IMR-90 (cell line): ENCODE data around the gene RPTOR. TPM values are rescaled to one million over a fixed set of nuclear protein-coding genes. Genes with fewer than 3 reads are reported as not detected.

ENCODE experiments used
- ATAC-seq: fragments of 200-7000 bp; cut with Tn5 transposase; 2 replicates; pipeline ENCODE4 v1.9.1; 2020; ENCODE audit warnings: low read depth, mild to moderate bottlenecking, moderate library complexity
- BruUV-seq: library from RNA; stranded (reverse); fragments of 400-500 nt; replicated peaks from 2 replicates; lab custom pipeline; 2021; lab: Mats Ljungman, UMichigan
- CTCF ChIA-PET: fragments of 300-600 bp; formaldehyde crosslinking; extraction: SDS; loops from one replicate; lab custom pipeline; 2021; ENCODE audit warnings: antibody characterized with exemption; lab: Yijun Ruan, JAX
- POLR2A ChIA-PET: fragments of 300-600 bp; sonication (Branson Sonifier 250); formaldehyde crosslinking; loops from one replicate; lab custom pipeline; 2022; ENCODE audit warnings: antibody characterized with exemption; ENCODE audit not compliant: unreplicated experiment; lab: Charles Lee
- DNase-seq: peaks from one replicate; pipeline ENCODE4 v3.0.0; 2013
- H2AFZ ChIP-seq: replicated peaks from 2 replicates; pipeline ENCODE3; 2013; ENCODE audit warnings: low read length, mild to moderate bottlenecking; ENCODE audit not compliant: poor library complexity
- H2AK5ac ChIP-seq: 2 replicates; pipeline ENCODE4 v1.6.1; 2013; ENCODE audit warnings: low read depth, low read length, inconsistent platforms
- H2AK9ac ChIP-seq: replicated peaks from 2 replicates; pipeline ENCODE3; 2013; ENCODE audit warnings: mild to moderate bottlenecking, low read depth, low read length, moderate library complexity; ENCODE audit not compliant: poor library complexity
- H2BK120ac ChIP-seq: 2 replicates; pipeline ENCODE4 v1.6.1; 2013; ENCODE audit warnings: low read depth, low read length, inconsistent platforms
- H2BK15ac ChIP-seq: 3 replicates; pipeline ENCODE4 v1.6.1; 2013; ENCODE audit warnings: low read depth, low read length, inconsistent platforms
- H2BK20ac ChIP-seq: 2 replicates; pipeline ENCODE4 v1.6.1; 2013; ENCODE audit warnings: low read depth, mild to moderate bottlenecking, inconsistent platforms, low read length, moderate library complexity
- H2BK5ac ChIP-seq: 2 replicates; pipeline ENCODE4 v1.6.1; 2013; ENCODE audit warnings: mild to moderate bottlenecking, low read depth, low read length, inconsistent platforms; ENCODE audit not compliant: poor library complexity, severe bottlenecking
- H3K14ac ChIP-seq: replicated peaks from 2 replicates; pipeline ENCODE4 v1.6.1; 2013; ENCODE audit warnings: low read depth, low read length, inconsistent platforms
- H3K18ac ChIP-seq: 2 replicates; pipeline ENCODE4 v1.6.1; 2013; ENCODE audit warnings: low read depth, low read length, control low read depth
- H3K23ac ChIP-seq: 2 replicates; pipeline ENCODE4 v1.6.1; 2013; ENCODE audit warnings: low read depth, low read length, inconsistent platforms
- H3K27ac ChIP-seq: 2 replicates; pipeline ENCODE4 v1.5.1; 2013; ENCODE audit warnings: mild to moderate bottlenecking, control low read depth, low read length; ENCODE audit not compliant: insufficient read depth
- H3K27me3 ChIP-seq: 2 replicates; pipeline ENCODE4 v1.6.1; 2013; ENCODE audit warnings: low read length; ENCODE audit not compliant: control insufficient read depth, insufficient read depth
- H3K36me3 ChIP-seq: 2 replicates; pipeline ENCODE4 v1.6.1; 2013; ENCODE audit warnings: low read length, mixed read lengths; ENCODE audit not compliant: control insufficient read depth, insufficient read depth
- H3K4ac ChIP-seq: 2 replicates; pipeline ENCODE4 v1.6.1; 2013; ENCODE audit warnings: low read depth, low read length, inconsistent platforms
- H3K4me1 ChIP-seq: 2 replicates; pipeline ENCODE4 v1.6.1; 2013; ENCODE audit warnings: low read length, mixed read lengths; ENCODE audit not compliant: control insufficient read depth, insufficient read depth
- H3K4me2 ChIP-seq: 2 replicates; pipeline ENCODE4 v1.6.1; 2013; ENCODE audit warnings: low read depth, mild to moderate bottlenecking, control low read depth, low read length, moderate library complexity
- H3K4me3 ChIP-seq: 2 replicates; pipeline ENCODE4 v1.5.1; 2013; ENCODE audit warnings: low read depth, mild to moderate bottlenecking, control low read depth, low read length, moderate library complexity; ENCODE audit not compliant: insufficient read depth
- H3K56ac ChIP-seq: 2 replicates; pipeline ENCODE4 v1.6.1; 2013; ENCODE audit warnings: low read length, inconsistent platforms; ENCODE audit not compliant: insufficient read depth; ENCODE audit errors: extremely low read depth
- H3K79me1 ChIP-seq, 2 experiments: 2 replicates each; pipeline ENCODE4 v1.6.1; 2013; ENCODE audit warnings: low read length in 2 of 2, inconsistent platforms in 1 of 2, low read depth in 1 of 2
- H3K9ac ChIP-seq: 2 replicates; pipeline ENCODE4 v1.6.1; 2013; ENCODE audit warnings: low read depth, low read length, control low read depth
- H3K9me1 ChIP-seq: 2 replicates; pipeline ENCODE4 v1.6.1; 2013; ENCODE audit warnings: low read length, inconsistent platforms; ENCODE audit not compliant: insufficient read depth
- H3K9me3 ChIP-seq: 2 replicates; pipeline ENCODE4 v1.6.1; 2013; ENCODE audit warnings: low read length; ENCODE audit not compliant: control insufficient read depth, insufficient read depth
- H4K20me1 ChIP-seq: 2 replicates; pipeline ENCODE4 v1.6.1; 2013; ENCODE audit warnings: low read length, inconsistent platforms; ENCODE audit not compliant: insufficient read depth
- H4K5ac ChIP-seq: 2 replicates; pipeline ENCODE4 v1.6.1; 2013; ENCODE audit warnings: mild to moderate bottlenecking, low read depth, low read length, control low read depth
- H4K8ac ChIP-seq, 2 experiments: 2 replicates each; pipeline ENCODE4 v1.6.1; 2013; ENCODE audit warnings: low read depth in 2 of 2, low read length in 2 of 2, control low read depth in 1 of 2, inconsistent platforms in 1 of 2
- H4K91ac ChIP-seq: 2 replicates; pipeline ENCODE4 v1.6.1; 2013; ENCODE audit warnings: low read depth, low read length, inconsistent platforms; ENCODE audit not compliant: insufficient read depth
- FOS ChIP-seq: fragments of 150-350 bp; IDR thresholded peaks from 2 replicates; pipeline ENCODE4 v1.6.1; 2016; ENCODE audit warnings: low read depth, low read length
- MXI1 ChIP-seq: IDR thresholded peaks from 2 replicates; pipeline ENCODE4 v1.6.1; 2012; ENCODE audit warnings: low read depth, mild to moderate bottlenecking, low read length, moderate library complexity, borderline replicate concordance
- RAD21 ChIP-seq: IDR thresholded peaks from 2 replicates; pipeline ENCODE4 v1.6.1; 2012; ENCODE audit warnings: low read length, improper control_type of control experiment
- RFX5 ChIP-seq: IDR thresholded peaks from 2 replicates; pipeline ENCODE4 v1.8.0; 2012; ENCODE audit warnings: low read depth, mild to moderate bottlenecking, low read length, moderate library complexity
- SMC3 ChIP-seq: fragments of 150-350 bp; IDR thresholded peaks from 2 replicates; pipeline ENCODE4 v1.6.1; 2016; ENCODE audit warnings: low read depth, mild to moderate bottlenecking, antibody characterized with exemption, low read length, moderate library complexity
- WGBS, 2 experiments: methylation state at CpG; one replicate each; pipeline versions ENCODE4 v1.1.5 to v1.1.7; 2013; ENCODE audit warnings: missing lambda C conversion rate in 2 of 2; ENCODE audit not compliant: insufficient read length in 1 of 2; ENCODE audit errors: extremely low coverage in 2 of 2; 5-methylcytosine and 5-hydroxymethylcytosine counted together
- dilution Hi-C: fragments of 300-500 bp; cut with HindIII; formaldehyde crosslinking; loops from one replicate; pipeline ENCODE4 v1.14.3; 2018; ENCODE audit warnings: low sequenced_read_pairs; ENCODE audit not compliant: unreplicated experiment
- in situ Hi-C: fragments of 300-500 bp; cut with MboI; formaldehyde crosslinking; loops from 3 replicates; pipeline ENCODE4 v1.14.3; 2019; ENCODE audit warnings: low sequenced_read_pairs, inconsistent platforms, mixed read lengths
- intact Hi-C: fragments of 100-400 bp; cut with micrococcal nuclease; formaldehyde crosslinking; loops from 2 replicates; pipeline ENCODE4 v1.10.0; 2022
- polyA plus RNA-seq, 3 experiments: library from polyadenylated mRNA; depleted of rRNA; stranded (reverse); fragments of >200 nt; gene quantifications; 2 replicates each; pipeline ENCODE4 v1.2.3, GENCODE V29; 2012; ENCODE audit warnings: low replicate concordance in 1 of 3
- total RNA-seq: library from RNA; depleted of rRNA; stranded (reverse); fragments of >200 nt; gene quantifications from 2 replicates; pipeline ENCODE4 v1.2.3, GENCODE V29; 2012
- TF ChIP-seq, protein P1 (sequence below): conservative IDR thresholded peaks from 2 replicates; pipeline ENCODE4 v1.5.1; 2012; ENCODE audit warnings: mild to moderate bottlenecking, low read depth, low read length, improper control_type of control experiment

Gene RPTOR
- total and polyA plus RNA-seq, 2 of the 4 experiments (the other 2 are of a cell fraction): 10.8 to 14.7 TPM

DNA sequence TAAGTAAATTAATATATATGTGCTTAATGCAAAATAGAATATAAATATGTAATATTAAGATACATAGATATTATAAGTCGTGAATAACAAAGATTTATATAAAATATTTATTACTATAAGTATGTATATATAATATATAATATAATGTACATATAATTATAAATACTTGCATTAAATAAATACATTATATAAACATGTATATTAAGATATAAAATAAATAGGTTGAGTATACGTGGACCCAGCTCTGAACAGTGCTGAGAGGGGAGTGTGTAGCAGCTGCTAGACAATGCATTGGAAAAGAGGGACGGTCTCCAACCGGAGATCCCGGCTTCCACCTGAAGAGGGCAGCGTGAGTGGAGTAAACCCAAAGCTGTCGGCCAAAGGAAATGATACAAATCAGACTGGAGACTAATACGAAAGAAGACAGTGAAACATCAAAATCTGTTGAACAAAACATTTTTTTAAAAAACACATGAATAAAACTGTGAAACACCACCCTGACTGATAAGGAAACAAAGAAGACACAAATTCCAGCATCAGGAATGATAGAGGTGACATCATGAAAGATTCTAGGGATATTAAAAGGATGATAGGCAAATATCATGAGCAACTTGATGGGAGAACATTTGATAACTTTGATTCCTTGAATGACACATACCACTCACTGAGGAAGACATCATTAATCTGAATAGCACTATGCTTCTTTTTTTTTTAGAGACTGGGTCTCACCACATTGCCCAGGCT, 321.6 kb downstream of the RPTOR start:
- ChIA-PET POLR2A (no interaction called here), CTCF (interaction anchor here (1.0 to 1.4 kb wide), 2 partner anchors 10 to 218 kb away, joined by 3 to 7 read pairs; no protein-coding TSS in a partner anchor)
- Histone ChIP-seq H2AK9ac (no peak overlapping the region), H3K9me1 (peaks cover 13% of the 10 kb centered on the region; the same call in 1 of the 2 replicates), H3K4me2 (no peak overlapping the region), H3K18ac (no peak overlapping the region), H3K4ac (peak overlapping the region; percentile 12; the same call in 1 of the 2 replicates), H2BK20ac (no peak overlapping the region), H2AK5ac (peak overlapping the region; percentile 66), H3K36me3 (peaks cover 5% of the 10 kb centered on the region; the same call in 1 of the 2 replicates), H2AFZ (no peak overlapping the region), H4K91ac (no peak overlapping the region), H3K23ac (no peak overlapping the region), H3K9ac (no peak overlapping the region), H2BK15ac (0 out of 3 replicates have a peak overlapping the region, but pooled peaks have one; percentile 2), H3K27me3 (no peaks in the 10 kb centered on the region), H3K4me3 (no peak overlapping the region), H3K79me1 (peaks cover 0 to 10% of the 10 kb centered on the region in 2 experiments; a peak in 1 of 4 replicates), H3K9me3 (no peaks in the 10 kb centered on the region), H4K5ac (no peak overlapping the region), H3K27ac (no peak overlapping the region), H4K8ac (peak overlapping the region in 1 of 2 experiments; percentile 65; a peak in 1 of 4 replicates), H2BK5ac (peak overlapping the region; percentile 29), H3K14ac (peak overlapping the region; percentile 11; the same call in 1 of the 2 replicates), H3K56ac (no peak overlapping the region), H2BK120ac (no peak overlapping the region), H3K4me1 (peaks cover under 1% of the 10 kb centered on the region), H4K20me1 (no peaks in the 10 kb centered on the region)
- ATAC-seq (peak; percentile 93), DNase-seq (peak; percentile 69)
- TF ChIP-seq RFX5 (no peak), MXI1 (no peak), RAD21 (peak; percentile 68), FOS (no peak), SMC3 (peak; percentile 70)
- TF ChIP-seq, protein P1, sequence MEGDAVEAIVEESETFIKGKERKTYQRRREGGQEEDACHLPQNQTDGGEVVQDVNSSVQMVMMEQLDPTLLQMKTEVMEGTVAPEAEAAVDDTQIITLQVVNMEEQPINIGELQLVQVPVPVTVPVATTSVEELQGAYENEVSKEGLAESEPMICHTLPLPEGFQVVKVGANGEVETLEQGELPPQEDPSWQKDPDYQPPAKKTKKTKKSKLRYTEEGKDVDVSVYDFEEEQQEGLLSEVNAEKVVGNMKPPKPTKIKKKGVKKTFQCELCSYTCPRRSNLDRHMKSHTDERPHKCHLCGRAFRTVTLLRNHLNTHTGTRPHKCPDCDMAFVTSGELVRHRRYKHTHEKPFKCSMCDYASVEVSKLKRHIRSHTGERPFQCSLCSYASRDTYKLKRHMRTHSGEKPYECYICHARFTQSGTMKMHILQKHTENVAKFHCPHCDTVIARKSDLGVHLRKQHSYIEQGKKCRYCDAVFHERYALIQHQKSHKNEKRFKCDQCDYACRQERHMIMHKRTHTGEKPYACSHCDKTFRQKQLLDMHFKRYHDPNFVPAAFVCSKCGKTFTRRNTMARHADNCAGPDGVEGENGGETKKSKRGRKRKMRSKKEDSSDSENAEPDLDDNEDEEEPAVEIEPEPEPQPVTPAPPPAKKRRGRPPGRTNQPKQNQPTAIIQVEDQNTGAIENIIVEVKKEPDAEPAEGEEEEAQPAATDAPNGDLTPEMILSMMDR: peak; percentile 75
- no CpG with 5 or more reads among the region's 8 CpGs for WGBS, 2 experiments
- dilution Hi-C loops: no loop called here
- no TSS peak for BruUV-seq
- intact Hi-C loops: loop anchor here (5.0 kb wide), 1 partner anchor 116 kb away; no protein-coding TSS in a partner anchor
- in situ Hi-C loops: no loop called here
